Measurements from ENCODE around the gene COL12A1.

The COL12A1 gene

DNA sequence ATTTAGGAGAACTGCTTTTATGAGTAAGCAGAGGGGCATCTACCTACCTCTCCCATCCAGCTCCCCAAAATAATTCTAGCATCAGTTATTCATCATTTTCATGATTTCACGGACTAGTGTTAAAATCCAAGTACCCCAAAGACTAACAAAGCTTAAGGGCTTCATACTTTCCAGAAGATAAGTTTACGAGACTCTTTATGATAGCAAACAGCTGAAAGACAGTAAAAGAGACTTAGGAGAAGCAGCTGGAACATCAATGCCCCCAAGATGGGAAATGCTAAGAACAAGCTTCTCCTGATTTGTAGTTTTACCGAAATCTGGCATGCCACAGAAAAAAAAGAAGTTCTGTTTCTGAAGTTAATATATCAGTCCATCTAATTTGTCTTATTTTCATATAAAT is 70.0 kb downstream of the COL12A1 start:
- DNase-seq = no peak

GRCh38 chr6:75135450-75135849 is 70.4 kb downstream of the COL12A1 start:
- DNase-seq = no peak

GRCh38 chr6:75130784-75131183 is 75.1 kb downstream of the COL12A1 start:
- no peak for DNase-seq

- DNase-seq = no peak
Measured at GRCh38 chr6:75128878-75129570, 76.8 kb downstream of the COL12A1 start.

- DNase-seq = no peak
Measured at GRCh38 chr6:75126518-75126917, 79.3 kb downstream of the COL12A1 start.

GRCh38 chr6:75124983-75125382 is 80.9 kb downstream of the COL12A1 start:
- DNase-seq = no peak

DNA sequence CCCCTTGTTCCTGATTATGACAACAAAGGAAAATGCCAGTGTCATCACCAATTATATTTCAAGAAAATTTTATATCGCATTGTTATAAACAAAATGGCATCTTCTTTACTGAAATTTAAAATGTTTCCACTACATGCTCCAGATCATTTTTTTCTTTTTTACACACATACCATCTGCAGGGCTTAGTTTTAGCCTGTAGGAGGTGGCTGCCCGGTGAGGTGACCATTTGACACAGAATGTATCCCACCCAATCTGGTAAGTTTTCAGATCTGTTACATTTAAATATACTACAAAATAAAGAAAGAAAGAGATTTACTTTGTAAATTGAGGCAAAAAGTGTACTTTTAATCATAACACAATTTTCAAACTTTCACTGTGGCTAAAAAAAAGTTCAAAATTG is 81.8 kb downstream of the COL12A1 start:
- no peak for DNase-seq

DNA sequence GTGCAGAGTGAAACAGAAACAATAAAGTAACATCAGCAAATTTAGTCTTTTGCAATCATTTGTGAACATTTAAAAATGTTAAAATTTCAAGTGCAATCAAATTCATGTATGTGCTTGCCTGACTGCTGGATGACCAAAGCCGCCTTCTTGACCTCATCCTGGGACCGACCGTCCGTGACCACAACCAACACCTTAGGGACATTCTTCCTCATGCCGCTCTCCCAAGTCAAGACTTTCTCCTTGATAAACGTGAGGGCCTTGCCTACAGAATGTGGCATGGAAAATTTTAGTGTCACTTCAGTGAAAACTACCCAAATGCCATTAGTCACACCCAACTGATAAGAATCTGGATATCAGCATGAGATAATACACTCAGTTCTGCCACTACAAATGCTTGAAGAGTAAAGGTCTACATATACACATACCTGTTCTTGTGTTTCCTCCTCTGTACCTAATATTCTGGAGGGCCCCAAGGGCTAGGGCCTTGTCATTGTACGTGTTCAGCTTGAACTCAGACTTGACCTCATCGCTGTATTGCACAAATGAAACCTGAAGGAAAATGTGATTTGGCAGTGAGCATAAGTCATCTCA is 86.8 kb downstream of the COL12A1 start:
- no peak for DNase-seq

- no peak for DNase-seq
Measured at GRCh38 chr6:75117701-75118100, 88.2 kb downstream of the COL12A1 start.

- DNase-seq = no peak
Measured at GRCh38 chr6:75116946-75117345, 88.9 kb downstream of the COL12A1 start.

DNA sequence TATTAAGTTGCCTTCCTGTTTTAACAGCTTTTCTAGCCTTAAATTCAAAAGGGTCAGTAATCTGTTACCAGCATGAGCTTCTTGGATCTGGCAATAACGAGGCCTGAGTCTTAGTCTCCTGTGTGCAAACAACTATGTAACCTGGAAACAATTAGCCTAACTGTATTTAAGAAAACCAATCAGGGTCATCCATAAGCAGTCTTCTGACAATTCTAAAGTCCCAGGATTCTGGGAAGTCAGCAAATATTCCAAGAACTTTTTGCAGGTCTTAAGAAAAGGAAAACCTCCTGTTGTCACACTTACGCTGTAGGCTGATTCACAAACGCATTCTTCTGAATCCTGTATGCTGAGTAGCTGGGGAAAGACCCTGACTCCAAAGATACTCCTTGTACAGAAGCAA is 90.4 kb downstream of the COL12A1 start:
- DNase-seq = no peak

DNA sequence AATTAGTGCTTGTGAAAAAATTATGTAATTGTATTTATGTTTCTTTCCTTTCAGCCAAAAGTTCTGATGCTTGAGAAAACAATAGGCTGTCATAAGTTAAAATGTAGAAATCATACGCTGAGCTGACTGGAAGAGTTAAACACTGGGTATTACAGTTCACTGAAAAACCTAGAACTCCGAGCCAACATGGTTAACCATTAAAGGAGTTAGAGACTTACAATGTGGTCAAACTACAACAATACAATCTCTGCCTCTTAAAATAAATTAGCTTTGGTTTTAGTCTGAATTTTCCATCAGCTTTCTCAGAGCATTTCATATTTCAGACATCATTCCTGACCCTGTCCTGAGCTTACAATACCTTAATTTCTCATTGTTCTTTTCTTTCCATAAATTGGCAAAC is 91.0 kb downstream of the COL12A1 start:
- DNase-seq = no peak

DNA sequence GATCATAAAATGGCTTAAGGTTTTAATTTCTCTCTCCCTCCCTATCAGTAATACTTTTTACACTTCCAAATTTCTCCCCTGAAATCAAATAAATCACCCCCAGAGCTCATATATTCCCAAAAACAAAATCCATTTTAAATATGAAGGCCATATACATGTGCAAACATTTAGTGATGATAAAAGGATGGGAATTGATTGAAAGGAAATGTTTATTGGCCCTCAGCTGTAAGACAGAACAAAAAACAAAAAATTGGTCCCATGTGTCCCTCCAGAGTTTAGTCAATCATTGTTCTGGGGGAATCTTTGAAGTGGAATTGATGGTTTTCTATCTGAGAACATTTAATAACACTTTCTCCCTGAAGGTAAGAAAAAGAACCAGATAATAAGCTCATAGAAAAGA is 91.7 kb downstream of the COL12A1 start:
- DNase-seq = no peak

DNA sequence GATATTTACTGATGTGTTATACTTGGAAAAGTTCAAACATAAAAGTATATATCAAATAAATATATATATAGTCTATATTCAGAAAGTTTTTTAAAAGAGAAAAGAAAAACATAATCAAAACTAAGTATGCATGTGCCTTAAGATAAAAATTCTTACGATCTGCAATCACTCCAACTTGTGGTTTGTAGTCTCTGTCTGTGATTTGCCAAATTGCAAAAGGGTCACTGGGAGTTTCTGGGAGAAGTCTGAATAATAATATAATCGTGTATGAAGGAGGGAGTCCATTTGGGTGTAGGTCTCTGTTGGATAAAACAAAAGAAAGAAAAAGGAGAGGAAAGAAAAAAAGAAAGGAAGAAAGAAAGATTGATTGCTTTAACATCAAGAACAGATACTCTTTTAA is 92.4 kb downstream of the COL12A1 start:
- DNase-seq = no peak

DNA sequence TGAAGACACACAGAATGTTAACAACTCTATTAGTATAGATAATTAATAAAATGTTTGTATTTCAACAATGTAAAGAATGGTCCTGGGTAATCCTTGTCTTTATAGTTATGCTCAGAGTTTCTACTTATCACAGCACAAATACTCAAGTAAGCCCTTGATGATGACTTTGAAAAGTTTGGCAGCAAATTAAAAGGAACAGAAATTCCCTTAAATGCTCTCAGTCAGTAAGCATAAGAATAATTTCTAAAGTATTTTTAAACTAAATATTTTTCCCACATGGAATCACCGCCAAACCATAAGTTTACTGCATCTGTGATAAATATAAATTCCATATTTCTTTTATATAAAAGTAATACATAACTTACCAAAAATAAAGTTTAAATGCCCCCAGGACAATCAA is 96.1 kb downstream of the COL12A1 start:
- DNase-seq = no peak

GRCh38 chr6:75109022-75109421 is 96.8 kb downstream of the COL12A1 start:
- DNase-seq = no peak

- no peak for DNase-seq
Measured at GRCh38 chr6:75108333-75108974, 97.4 kb downstream of the COL12A1 start.

DNA sequence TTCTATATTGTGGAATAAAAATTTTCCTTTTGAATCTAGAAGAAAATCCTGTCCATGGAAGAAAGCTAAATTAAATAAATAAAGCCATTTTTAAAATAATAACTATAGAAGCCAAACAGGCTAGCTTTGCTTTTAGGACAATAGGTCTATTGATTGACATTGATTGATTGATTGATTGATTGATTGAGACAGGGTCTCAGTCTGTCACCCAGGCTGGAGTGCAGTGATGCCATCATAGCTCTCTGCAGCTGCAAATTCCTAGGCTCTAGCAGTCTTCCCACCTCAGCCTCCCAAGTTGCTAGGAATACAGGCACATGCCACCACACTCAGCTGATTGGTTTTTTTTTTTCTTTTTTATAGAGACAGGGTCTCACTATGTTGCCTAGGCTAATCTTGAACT is 97.9 kb downstream of the COL12A1 start:
- no peak for DNase-seq

GRCh38 chr6:75106426-75106825 is 99.4 kb downstream of the COL12A1 start:
- no peak for DNase-seq

DNA sequence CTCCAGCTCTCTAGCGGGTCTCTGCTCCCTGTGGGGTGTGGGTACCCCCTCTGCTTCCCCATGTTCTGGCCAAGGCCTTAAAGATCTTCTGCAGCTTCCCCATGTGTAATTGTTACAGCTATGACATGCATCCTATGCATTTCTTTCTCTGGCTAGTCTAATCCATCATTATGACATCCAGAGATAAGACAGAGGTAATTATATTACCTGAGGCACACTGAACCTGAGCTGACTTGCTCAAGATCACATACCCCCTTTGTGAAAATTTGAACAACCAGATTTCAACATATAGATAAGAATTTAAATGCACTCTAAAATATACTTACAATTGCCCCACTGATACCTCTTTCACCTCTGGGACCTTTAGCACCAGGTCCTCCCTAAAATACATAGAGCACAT is 102.4 kb downstream of the COL12A1 start:
- DNase-seq = no peak

DNA sequence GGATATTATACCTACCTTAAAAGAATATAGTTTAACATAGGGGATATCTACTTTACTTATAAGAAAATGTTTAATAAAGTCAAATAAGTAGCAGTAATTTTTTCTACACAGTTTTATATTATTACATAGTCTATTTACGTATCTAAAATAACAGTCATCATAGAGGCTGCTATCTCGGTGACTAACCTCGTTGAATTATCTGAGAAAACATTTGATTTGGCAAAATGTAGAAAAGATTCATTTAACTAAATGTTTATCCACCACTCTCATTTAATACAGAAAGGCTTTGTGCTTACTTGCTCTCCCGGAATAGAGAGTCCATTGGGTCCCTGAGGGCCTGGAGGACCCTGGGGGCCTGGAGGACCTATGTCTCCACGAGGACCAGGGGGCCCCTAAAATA is 103.6 kb downstream of the COL12A1 start:
- no peak for DNase-seq

GRCh38 chr6:75101896-75102295 is 104.0 kb downstream of the COL12A1 start:
- DNase-seq = no peak

DNA sequence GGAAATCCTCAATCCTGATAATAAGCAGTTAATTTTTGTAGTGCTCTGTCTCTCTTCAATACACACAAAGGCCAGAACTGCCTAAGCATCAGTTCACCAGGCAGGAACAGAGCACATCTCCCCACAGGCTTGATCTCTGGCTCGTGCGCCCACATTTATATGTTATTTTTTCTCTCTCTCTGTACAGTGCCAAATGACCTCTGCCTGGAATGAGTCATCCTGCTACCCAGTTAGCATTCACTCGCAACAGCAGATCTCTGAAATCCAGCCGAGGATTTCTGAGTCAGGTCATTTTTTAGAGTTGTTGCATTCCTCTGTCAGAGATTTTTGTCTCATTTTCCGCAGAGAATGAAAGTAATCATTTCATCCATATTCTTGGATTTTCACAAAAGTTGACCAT is 107.1 kb downstream of the COL12A1 start:
- no peak for DNase-seq

GRCh38 chr6:75096966-75097365 is 108.9 kb downstream of the COL12A1 start:
- DNase-seq = no peak
